DMS153 treated with DMSO at 0.1 percent for 48 hours (cell line): ENCODE results near the gene CTRB2.
"Not testable (repeated sequence)": the region's sequence is repeated elsewhere in the genome, so short reads cannot be mapped to it uniquely, and the experiment has no call there.

Experiments
- DNase-seq: peaks from one replicate; lab custom pipeline; 2025; ENCODE audit not compliant: unreplicated experiment; lab: John Stamatoyannopoulos, UW

Gene CTRB2

DNA sequence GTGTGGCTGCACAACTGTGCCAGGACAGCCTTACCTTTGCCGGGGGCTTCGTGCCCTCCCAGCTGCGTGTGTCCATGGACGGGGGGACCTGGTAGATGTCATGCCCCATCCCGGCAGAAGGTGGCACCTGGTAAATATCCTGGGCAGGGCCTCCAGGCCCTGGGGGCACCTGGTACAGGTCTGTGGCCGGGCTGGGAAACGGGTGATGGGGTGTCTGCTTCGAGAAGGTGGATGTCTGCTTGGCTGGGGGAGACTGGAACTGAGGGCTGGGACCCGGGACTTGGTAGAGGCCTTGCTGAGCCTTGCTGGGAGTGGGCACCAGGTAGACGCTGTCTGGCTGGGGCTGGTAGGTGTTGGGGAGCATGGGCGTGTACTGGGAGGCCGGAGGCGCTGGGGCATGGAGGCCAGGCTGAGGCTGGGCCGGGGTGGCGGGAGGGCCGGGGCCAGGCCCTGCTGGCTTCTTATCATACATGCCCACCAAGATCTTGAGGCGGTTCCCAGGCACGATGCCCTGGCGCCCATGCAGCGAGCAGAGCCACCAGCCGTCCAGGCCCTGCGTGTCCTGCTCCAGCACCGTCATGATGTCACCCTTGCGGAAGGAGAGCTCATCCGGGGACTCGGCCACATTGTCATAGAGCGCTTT lies 35.6 kb upstream of the CTRB2 start:
- not testable (repeated sequence) for DNase-seq

DNA sequence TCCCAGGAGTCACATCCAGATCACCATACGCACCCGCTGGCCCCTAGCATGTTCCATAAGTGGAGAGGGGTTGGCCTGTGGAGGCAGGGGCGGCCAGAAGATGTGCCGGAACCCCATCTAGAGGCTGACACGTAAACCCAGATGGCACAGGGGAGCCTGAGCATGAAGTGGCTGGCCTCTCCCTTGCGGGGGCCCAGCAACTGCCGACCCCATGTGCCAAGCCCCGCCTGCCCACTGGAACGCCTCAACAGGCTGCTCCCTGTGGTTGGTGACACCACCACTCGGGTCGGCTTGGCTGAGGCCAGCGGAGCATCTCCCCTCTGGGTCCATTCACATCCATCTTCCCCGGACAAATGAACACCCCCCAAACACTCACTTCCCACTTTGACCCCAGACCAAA lies 35.0 kb upstream of the CTRB2 start:
- DNase-seq = no peak

DNA sequence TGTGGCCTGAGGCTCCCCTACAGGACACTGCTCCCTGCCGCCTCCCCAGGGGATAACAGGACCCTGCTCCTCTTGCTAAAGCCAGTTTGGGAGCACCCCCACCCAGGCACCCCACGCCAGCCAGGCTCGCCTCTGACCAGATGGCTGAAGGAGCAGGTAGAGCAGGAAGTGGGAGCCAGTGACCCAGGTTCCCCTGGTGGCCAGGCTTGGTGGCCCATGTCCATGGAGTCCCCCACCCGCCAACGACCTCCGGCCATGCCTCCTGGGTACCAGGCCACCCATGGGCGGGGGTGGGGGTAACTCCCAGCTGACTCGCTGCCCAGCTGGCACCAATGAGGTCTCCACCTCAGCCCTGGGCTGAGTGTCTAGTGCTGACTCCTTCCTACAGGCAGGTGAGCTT lies 34.5 kb upstream of the CTRB2 start:
- DNase-seq = no peak

DNA sequence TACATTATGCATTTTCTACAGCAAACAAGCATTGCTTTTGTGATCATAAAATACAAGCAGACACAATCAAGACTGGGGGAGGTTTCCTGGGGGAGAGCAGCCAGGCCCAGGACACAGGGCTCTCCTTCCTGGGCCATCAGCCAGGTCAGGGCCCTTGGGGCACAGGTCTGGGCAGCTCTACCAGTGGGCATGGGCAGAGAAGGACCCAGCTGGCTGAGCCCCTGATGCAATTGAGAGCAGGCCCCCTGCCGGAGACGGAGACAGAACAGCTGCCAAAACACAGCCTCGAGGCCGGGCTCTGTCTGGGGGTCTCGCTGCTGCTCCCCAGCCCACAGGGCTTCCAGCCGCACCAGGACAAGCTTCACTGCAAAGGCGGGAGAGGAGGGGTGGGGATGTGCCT lies 33.7 kb upstream of the CTRB2 start:
- DNase-seq = not testable (repeated sequence)

DNA sequence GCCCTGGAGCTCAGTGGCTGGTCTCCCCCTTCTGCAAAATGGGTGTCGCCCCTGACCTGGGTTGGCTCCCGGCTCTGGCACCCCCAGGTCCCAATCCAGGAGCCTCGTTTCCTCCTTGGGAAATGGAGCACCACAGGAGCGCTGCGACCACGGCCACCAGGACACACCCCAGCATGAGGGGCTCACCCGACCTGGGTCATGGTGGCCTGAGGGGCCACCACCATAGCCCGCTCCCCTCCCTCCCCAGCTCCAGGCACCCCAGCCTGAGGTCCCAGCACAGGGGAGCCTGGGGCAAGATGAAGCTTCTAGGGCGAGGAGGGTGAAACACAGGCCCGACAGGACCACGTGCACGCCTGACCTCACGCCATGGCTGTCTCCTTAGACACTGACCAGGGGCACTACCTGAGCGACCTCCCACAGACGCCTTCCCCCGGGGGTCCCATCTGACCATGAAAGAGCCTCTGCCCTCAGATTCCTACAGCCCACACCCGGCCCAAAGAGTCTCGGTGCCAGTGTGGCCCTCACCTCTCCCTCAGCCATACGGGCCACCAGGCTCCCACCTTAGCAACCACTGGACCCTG lies 32.7 kb upstream of the CTRB2 start:
- DNase-seq = no peak

DNA sequence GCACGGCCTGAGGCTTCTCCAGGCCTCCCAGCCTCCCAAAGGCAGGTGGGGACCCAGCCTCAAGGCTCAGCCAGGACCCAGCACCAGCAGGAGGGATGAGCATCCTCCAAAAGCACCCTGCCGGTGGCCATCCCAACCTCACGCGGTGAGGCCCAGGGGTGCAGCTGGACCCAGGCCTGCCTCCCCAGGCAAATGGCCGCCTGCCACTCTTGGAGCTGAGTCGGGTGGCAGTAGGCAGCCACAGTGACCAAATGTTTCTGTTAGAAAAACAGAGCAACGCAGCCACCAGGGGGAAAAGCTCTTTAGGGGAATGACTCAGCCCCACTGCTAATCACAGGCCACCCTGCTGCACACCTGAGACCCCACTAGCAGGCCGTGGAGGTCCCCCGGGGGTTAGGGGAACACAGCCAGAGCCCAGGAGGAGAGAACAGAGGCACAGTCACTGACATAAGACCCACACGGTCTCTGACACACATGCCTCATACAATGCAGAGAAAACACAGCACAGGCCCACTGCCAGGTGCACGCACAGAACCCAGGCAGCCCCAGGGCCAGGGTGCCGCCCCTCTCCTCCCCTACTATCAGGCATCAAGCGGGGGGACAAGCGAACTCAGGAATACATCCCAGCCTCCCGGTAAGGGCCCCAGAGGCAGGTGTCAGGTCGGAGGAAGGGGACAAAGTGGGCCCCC lies 32.0 kb upstream of the CTRB2 start:
- no peak for DNase-seq

DNA sequence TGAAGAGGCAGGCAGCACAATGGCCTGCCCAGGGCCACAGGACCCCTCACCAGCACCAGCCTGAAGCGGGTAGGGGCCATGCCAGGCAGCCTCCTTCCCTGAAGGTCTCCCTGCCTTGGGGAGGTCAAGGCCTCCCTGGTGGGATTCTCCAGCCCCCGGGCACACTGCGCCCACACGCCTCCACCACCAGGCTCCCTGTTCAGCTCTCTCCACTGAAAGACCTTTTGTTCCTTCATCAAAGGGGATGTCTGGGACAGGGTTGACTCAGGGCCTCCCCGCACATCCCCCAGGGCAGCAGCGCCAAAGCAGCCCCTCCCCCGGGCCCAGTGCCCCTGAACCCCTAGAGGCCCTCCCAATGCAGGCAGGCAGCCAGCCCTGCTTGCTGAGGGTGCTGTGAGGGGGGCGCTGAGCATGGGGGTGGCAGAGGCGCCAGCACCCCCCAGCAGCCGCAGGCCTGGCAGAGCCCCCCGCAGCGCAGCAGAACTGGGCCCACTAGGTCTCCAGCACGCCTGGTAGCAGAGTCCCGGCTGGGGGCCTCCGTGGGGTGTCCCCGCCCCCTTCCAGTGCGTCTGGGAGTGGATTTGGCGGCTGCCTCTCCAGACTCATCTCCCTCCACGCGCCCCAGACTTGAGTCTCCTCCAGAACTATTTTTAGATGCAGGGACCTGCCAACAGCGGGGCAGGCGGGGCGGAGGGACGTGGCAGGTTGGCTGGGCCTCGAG lies 31.3 kb upstream of the CTRB2 start:
- no peak for DNase-seq

DNA sequence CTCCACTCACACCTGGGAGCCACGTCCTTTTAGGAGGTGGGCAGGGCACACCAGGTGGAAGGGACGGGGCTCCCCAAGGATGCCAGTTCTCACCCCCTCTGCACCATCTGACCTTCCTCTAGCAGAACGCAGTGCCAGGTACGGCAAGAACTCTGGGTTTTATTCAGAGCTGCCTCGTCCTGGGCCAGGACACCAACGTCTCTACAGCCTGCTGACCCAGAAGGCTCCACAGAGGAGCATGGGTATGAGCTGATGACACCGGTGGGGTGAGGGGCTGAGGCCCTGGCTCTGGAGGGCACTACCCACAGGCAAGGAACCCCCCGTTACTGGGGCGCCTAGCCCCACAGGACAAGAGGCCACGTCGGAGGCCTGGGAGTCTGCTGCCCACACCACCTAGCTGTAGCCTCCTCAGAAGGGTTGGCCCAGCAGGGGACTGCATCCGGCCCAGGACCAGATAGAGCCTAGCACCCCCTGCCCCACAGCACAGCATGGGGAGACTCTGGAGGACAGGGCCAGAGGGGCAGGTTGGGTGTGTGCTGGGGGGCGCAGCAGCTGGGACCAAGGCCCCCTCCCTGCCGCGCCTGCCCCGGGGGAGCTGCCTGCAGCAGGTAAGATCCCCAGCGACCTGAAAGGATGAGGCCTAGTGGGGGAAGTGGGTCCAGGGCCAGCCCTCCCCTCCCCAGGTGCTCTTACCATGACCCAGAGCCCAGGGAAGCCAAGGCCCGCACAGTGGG lies 30.6 kb upstream of the CTRB2 start:
- no peak for DNase-seq

DNA sequence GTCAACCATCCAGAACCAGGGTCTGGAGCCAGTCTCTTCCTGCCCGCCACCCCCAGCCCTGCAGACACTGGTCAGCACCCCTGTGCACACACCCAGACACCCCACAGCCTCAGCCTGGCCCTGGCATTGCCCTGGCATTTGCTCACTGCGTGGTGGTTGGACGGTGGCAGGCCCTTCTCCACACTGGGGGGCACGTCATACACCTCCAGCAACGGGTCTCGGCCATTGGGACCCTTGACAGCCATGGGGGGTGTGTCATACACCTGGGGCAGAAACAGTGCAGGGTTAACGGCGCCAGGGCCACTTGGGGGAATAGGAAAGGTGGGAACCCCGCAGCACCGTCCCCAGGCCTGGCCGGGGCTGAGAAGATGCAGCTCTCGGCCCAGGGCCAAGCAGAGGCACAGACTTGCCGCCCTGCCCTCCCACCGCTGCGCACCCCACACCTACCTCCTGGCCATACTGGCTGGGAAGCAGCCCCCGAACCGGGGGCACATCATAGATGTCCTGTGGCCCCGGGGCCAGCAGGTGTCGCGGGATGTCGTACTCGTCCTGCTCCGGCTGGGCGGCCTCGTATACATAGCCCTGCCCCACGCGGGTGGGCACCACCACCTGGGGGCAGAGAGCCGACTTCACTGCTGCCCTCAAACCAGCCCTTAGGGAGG lies 29.9 kb upstream of the CTRB2 start:
- no peak for DNase-seq

DNA sequence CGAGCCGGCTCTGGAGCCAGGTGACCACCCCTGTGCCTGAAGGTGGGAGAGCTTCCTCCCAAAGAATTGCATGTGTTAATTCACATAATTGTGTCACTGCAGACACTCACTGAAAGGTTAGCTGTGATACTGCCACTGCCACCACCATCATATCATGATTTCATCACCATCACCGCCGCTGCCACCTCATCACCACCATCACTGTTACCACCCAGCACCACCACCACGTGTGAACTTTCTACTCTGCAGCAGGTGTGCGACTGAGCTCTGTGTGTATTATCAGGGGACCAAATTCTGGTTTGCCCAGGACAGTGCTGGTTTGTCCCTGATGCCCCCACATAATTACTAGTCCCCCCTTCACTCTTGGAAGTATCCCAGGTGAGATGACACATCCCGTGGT lies 29.3 kb upstream of the CTRB2 start:
- DNase-seq = no peak

DNA sequence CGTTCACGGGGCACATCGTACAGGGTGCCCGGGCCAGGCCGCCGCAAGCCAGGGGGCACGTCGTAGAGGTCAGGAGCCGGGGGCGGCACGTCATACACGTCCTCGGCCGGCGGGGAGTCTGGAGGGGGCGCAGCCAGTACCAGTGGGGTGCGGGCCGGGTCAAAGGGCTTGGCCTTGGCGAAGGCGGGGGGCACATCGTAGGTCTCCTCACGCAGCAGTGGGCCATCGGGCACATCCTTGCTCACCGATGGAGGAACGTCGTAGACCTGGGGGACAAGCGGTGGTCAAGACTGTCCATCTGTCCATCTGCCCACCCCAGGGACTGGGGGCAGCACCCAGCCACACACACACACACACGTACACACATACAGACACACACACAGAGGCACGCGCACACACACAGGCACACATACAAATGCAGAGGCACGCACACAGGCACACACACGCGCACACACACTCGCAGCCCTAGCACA lies 28.8 kb upstream of the CTRB2 start:
- DNase-seq = no peak

DNA sequence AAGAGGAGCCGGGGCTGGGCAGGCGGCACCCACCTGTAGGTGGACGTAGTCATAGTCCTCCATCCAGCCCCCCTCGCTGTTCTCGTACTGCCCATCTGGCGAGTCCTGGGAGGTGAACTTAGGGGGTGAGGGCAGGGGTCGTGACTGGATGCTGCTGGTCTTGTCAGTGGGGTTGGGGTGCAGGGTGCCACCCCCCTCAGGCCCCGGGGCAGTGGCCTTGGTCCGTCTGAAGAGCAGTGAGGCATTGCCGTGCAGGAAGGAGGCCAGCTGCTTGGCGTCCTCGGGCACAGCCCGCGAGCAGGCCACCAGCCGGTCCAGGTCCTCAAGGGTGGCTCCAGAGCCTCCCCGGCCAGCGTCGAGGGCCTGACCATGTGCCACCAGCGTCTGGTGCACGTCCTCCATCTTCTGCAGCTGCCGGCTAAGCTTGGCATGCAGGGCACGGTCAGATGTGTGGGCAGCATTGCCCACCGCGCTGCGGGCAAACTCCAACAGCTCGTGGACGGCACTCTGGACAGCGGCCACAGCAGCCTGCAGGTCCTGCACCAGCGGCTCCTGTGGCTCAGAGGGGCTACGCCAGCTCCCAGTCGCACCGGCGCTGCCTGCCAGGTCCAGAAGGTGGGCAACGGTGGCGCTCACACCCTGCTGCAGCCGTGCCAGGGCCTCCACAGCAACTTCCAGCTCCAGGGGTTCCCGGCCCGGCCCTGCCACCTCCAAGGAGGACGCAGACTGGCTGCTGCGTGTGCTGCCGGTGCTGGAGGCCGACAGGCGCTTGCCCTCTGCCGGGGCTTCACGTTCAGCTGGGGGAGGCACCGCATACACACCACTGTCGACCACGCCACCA lies 28.1 kb upstream of the CTRB2 start:
- DNase-seq = no peak

DNA sequence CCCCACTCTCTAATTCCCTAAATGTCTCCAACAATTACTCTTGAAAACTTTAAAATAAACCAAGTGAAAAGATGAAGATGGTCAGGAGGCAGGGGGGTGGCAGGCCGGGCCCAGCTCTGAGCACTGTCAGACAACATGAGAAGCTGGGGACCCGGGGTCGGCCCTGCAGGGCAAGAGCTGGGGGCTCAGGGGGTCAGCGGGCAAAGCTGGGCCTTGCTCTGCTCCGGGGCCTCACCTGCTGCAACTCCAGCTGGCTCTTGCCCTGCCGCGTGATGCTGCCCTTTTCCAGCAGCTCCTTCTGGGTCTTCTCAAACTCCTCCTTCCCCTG lies 26.6 kb upstream of the CTRB2 start:
- no peak for DNase-seq

DNA sequence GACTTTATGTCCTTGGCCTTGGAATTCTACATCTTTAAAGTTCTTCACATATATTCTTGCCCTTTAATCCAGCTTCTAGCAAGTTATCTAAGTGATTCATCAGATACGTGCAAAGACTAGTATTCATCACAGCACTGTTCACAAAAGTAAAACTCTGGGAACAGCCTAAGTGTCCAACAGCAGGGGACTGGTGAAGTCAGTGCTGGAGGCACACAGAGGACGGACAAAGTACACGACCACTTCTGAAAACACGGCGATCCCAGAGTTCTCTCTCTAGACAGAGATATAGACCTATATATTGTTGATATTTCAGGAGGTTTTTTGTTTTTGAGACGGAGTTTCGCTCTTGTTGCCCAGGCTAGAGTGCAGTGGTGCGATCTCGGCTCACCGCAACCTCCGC lies 24.6 kb upstream of the CTRB2 start:
- DNase-seq = no peak

DNA sequence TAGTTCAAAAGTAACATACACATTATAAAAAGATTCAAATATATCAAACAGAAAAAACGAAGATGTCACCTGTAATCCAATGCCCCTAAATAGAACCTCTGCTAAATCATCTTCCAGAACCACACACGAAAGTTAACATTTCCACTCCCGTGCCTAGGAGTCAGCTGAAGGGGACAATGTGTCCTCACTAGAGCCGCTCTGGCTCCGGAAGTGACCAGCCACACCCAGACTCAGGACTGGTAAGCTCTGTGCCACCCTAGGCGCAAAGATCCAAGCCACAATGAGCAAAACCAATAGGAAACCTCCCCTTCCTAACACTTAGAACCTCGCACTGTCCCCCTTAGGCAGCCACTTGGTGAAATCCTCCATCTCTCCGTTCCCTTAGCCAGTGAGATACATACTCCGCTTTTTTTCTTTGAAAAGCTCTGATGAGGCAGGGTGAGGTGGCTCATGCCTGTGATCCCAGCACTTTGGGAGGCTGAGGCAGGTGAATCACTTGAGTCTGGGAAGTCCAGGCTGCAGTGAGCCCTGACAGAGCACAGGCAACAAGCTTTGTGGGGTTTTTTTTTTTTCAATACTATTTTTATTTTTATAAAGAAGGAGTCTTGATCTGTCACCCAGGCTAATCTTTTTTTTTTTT lies 23.6 kb upstream of the CTRB2 start:
- no peak for DNase-seq

DNA sequence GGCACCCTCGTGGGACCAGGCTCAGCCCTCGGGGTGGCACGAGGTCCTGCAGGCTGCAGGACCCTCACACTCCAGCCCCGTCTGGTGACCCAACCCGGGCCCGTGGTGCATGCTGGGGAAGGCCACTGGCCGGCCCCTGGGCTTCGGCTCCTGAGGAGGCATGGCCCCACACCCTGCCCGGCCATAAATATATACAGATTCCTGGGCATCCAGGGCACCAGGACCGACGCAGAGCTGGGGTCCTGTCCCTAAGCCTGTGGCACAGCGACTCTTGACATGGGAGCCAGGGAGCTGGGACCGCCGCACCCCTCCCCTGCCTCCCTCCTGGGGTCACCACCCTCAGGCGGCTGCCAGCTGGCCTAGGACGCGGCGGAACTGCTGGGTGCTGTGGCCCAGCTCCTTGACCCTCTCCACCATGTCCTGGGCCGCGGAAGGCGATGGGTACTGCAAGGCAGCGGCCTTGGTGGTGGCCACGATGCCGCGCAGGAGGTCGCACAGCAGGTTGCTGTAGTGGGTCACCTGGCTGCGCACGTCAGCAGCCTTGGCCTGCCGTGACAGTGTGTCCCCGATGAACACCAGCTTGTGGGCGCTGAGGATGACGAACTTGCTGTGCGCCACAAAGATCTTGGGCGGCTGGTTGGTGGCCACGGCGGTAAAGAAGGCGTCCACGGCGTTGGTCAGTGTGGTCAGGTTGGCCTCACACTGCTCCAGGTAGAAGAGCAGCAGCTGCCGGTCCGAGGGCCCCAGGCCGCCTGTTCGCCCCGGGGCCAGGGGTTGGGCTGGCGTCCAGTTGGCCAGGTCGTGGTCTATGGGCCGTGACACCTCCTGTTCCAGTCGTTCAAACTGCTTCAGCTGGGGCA lies 22.4 kb upstream of the CTRB2 start:
- no peak for DNase-seq

DNA sequence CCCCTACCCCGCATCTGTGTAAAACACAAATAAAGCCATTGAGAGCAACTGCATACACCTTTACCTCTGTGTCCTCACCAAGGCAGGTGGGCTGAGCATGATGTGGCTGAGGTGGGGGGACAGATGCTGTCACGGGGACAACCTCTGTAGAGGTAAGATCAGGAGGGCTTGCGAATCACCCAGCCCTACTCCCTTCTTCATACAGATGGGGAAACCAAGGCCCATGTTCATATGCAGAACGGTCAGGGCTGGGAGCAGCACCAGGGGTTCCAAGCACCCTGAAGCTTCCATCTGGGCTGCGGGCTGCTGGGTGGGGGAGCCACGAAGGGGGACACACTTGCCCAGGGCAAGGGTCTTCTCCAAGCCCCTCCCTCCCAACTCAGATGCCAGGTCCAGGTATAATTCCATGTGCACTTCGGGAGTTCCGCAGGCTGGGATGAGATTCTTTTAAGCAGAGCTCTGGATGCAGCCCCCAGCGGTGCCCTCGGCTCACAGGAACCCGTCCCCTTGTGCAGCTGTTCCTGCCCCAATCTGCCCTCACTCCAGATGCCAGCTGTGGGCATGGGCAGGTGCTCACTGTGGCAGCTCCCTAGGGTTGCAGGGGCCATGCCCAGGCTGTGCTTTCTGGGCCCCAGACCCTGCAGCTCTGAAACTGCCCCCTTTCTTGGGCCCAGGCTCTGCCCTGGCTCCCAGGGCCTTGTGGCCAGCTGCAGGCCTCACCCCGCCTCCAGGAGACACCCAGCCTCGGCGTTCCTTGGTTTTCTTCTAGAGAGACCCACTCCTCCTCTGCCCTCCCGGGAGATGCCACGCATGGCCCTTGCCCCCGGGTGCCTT lies 21.4 kb upstream of the CTRB2 start:
- no peak for DNase-seq
